Erythroblast (primary cell): ENCODE results near the gene TYROBP.

Experiments used
- GATA1 ChIP-seq: IDR thresholded peaks from 2 replicates; pipeline ENCODE4 v1.6.1; 2011; ENCODE audit warnings: low read depth, mild to moderate bottlenecking, control low read depth, low read length, moderate library complexity
- POLR2A ChIP-seq: IDR thresholded peaks from 2 replicates; pipeline ENCODE4 v1.6.1; 2011; ENCODE audit warnings: mild to moderate bottlenecking, low read length

DNA sequence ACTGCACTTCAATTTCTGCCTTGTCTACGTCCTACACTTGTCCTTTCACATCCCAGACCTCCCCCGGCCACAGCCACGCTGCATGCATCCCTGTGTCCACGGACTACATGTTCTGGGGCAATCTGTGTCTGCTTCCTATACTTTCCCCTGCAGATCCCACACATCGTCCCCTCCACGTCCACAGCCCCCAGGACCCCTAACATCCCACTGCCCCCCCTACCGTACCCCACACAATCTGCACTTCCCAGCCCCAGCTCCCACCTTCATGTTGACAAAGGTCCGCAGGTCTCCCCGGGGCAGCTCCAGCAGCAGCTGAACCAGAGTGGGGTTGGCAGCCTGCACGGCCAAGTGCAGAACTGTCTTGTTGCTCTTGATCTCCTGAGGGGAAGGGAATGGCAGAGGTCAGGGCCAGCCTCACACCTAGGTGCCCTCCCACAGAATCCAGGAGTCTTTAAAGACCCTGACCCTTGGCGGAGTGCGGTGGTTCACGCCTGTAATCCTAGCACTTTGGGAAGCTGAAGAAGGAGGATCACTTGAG, 17.9 kb downstream of the TYROBP start:
- no peak for TF ChIP-seq POLR2A
- TF ChIP-seq GATA1, result no peak
